Transverse colon (tissue), 4 donors: Measurements from ENCODE around the gene PDZD2. TPM values are rescaled to one million over a fixed set of nuclear protein-coding genes. Genes with fewer than 3 reads are reported as not detected.
"Not testable (repeated sequence)": the region's sequence is repeated elsewhere in the genome, so short reads cannot be mapped to it uniquely, and the experiment has no call there.

Experiments used
- DNase-seq: peaks from one replicate; pipeline ENCODE4 v3.0.0-alpha.2; 2019
- H3K27ac ChIP-seq, 4 donors: fragments of 200-600 bp; sonication (generic); 2 replicates each; pipeline ENCODE4 v1.5.1; 2016 to 2018; ENCODE audit warnings: inconsistent platforms in 4 of 4
- H3K27me3 ChIP-seq: fragments of 200-600 bp; sonication (generic); 2 replicates; pipeline ENCODE4 v1.5.1; 2017; ENCODE audit warnings: inconsistent platforms
- H3K36me3 ChIP-seq, 4 donors: fragments of 200-600 bp; sonication (generic); 2 replicates each; pipeline ENCODE4 v1.5.1; 2017 to 2019; ENCODE audit warnings: inconsistent platforms in 4 of 4
- H3K4me1 ChIP-seq, 4 donors: fragments of 200-600 bp; sonication (generic); 2 replicates each; pipeline ENCODE4 v1.5.1; 2017 to 2020; ENCODE audit warnings: inconsistent platforms in 4 of 4
- H3K4me3 ChIP-seq, 4 donors: fragments of 200-600 bp; sonication (generic); 1 replicate in 1 of 4; 2 replicates in 3 of 4; pipeline versions ENCODE4 v1.5.1 to v1.6.1; 2017 to 2019; ENCODE audit warnings: inconsistent platforms in 4 of 4
- H3K9me3 ChIP-seq, 2 donors: fragments of 200-600 bp; sonication (generic); 2 replicates each; pipeline ENCODE4 v1.5.1; 2017 to 2019; ENCODE audit warnings: inconsistent platforms in 2 of 2
- EP300 ChIP-seq: sonication (generic); formaldehyde crosslinking; IDR thresholded peaks from one replicate; pipeline ENCODE4 v1.6.1; 2017; ENCODE audit warnings: antibody characterized with exemption, low read depth
- POLR2A ChIP-seq: fragments of 450-650 bp; IDR thresholded peaks from one replicate; pipeline ENCODE4 v1.6.1; 2016; ENCODE audit warnings: antibody characterized with exemption, mild to moderate bottlenecking, moderate library complexity
- POLR2AphosphoS5 ChIP-seq, 3 donors: sonication (generic); formaldehyde crosslinking; IDR thresholded peaks; one replicate each; pipeline ENCODE4 v1.6.1; 2016; ENCODE audit warnings: antibody characterized with exemption in 3 of 3
- WGBS, 2 donors: methylation state at CpG; one replicate each; pipeline ENCODE4 v1.1.5; 2018; ENCODE audit warnings: low coverage in 1 of 2; 5-methylcytosine and 5-hydroxymethylcytosine counted together
- in situ Hi-C, 4 donors: fragments of 200-750 bp; cut with MboI; loops; one replicate each; pipeline versions ENCODE4 v1.15.0 to v1.15.1; 2017; ENCODE audit warnings: low sequenced_read_pairs in 3 of 4, low pct_ligation_motif_present in 1 of 4, low pct_unique_long_range_greater_than_20kb in 1 of 4
- intact Hi-C: fragments of 100-400 bp; cut with DNase I; formaldehyde crosslinking; loops from one replicate; pipeline ENCODE4 v1.15.1; 2023; ENCODE audit warnings: low total_unique reads
- total RNA-seq, 4 donors: library from RNA; depleted of rRNA; stranded (reverse); fragments of >200 nt; gene quantifications; one replicate each; pipeline ENCODE4 v1.1.0, GENCODE V29; 2016
- TF ChIP-seq, protein P1 (sequence below), 5 experiments: fragments of 200-600 bp in 3 of 5; fragments of 450-650 bp in 2 of 5; sonication (generic) in 3 of 5; IDR thresholded peaks; 1 replicate in 2 of 5; 2 replicates in 3 of 5; pipeline ENCODE4 v1.5.1; 2016 to 2017; ENCODE audit warnings: antibody characterized with exemption in 5 of 5, inconsistent platforms in 3 of 5, mild to moderate bottlenecking in 2 of 5, moderate library complexity in 1 of 5

The PDZD2 gene
- total RNA-seq, 4 donors from 2014 or later = 2.0 to 3.7 (median 2.8) TPM

DNA sequence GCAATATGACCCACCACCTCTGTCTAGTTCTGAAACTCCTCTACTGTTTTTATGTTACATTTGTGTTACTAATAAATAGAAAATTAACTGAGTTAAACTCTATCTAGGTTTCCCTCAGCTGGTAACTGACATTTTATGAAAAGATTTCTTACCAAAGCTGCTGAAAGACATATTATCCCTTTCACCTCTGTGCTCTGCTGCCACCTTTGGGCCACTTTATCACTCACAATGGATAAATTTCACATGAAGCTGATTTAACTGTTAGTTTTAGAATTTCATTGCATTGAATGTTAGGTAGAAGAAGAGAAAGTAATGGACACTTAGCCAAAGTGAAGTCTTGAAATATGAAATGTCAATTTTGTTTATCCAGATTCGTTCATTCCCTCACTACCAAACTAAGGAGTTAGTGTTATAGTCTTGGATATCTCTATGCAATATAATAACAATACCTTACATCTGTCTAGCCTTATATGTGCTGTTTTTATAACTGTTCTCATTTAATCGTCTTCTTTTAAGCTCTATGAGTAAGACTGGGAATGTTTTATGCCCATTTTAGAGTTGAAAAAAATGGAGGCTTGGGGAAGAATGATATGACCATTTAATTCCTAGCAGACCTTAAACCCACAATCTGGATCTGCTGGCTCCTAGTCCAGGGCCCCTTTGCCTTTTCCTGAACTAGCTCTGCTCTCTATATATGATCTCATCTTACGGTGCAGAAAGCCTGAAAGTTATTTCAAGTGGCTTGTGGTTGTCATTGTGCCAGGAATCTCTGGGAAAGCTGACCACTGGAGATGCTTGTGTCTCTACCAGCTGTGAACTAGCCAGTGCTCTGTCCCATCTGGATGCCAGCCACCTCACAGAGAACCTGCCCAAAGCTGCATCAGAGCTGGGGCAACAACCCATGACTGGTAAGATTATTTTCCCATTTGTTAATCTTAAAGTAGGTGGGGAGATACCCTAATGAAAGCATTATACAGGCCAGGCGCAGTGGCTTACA, 438.1 kb downstream of the PDZD2 start:
- TF ChIP-seq POLR2A = no peak
- no peak for TF ChIP-seq EP300
- TF ChIP-seq, protein P1, sequence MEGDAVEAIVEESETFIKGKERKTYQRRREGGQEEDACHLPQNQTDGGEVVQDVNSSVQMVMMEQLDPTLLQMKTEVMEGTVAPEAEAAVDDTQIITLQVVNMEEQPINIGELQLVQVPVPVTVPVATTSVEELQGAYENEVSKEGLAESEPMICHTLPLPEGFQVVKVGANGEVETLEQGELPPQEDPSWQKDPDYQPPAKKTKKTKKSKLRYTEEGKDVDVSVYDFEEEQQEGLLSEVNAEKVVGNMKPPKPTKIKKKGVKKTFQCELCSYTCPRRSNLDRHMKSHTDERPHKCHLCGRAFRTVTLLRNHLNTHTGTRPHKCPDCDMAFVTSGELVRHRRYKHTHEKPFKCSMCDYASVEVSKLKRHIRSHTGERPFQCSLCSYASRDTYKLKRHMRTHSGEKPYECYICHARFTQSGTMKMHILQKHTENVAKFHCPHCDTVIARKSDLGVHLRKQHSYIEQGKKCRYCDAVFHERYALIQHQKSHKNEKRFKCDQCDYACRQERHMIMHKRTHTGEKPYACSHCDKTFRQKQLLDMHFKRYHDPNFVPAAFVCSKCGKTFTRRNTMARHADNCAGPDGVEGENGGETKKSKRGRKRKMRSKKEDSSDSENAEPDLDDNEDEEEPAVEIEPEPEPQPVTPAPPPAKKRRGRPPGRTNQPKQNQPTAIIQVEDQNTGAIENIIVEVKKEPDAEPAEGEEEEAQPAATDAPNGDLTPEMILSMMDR (IDR thresholded peaks at IDR 0.05) = peak; percentile 53 to 66 (median 61)
- TF ChIP-seq POLR2AphosphoS5 (IDR thresholded peaks at IDR 0.05) = no peak
- no peak overlapping the region for H3K27ac ChIP-seq
- WGBS, 2 donors = 36 to 38% methylated on average over 4 of the region's 4 CpGs
- H3K4me3 ChIP-seq = no peak overlapping the region
- no peaks in the 10 kb centered on the region for H3K36me3 ChIP-seq
- H3K4me1 ChIP-seq = no peaks in the 10 kb centered on the region
- peak; percentile 27 for DNase-seq
- intact Hi-C loops (no loop called here), in situ Hi-C loops (loop anchor here (10.0 to 25.0 kb wide), 2 partner anchors 252 to 490 kb away; no protein-coding TSS in a partner anchor)
- no peaks in the 10 kb centered on the region for H3K9me3 ChIP-seq
- H3K27me3 ChIP-seq = no peaks in the 10 kb centered on the region

DNA sequence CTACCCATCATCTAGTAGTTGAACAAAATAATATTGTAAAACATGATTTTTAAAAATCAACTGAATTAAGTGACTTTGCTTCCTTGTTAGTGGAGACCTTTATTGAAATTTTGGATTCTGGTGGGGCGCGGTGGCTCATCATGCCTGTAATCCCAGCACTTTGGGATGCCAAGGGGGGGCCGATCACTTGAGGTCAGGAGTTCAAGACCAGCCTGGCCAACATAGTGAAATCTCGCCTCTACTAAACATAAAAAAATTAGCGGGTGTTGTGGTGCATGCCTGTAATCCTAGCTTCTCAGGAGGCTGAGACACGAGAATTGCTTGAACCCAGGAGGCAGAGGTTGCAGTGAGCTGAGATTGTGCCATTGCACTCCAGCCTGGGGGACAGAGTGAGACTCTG, 439.9 kb downstream of the PDZD2 start:
- WGBS, 2 donors = 86 to 90% methylated on average over 4 to 6 of the region's 6 CpGs
- DNase-seq, intact Hi-C loops, H3K36me3 ChIP-seq, H3K4me3 ChIP-seq, H3K27ac ChIP-seq, H3K9me3 ChIP-seq, H3K4me1 ChIP-seq, H3K27me3 ChIP-seq: not testable (repeated sequence)
- in situ Hi-C loops = loop anchor here (10.0 to 25.0 kb wide), 2 partner anchors 254 to 492 kb away; no protein-coding TSS in a partner anchor

DNA sequence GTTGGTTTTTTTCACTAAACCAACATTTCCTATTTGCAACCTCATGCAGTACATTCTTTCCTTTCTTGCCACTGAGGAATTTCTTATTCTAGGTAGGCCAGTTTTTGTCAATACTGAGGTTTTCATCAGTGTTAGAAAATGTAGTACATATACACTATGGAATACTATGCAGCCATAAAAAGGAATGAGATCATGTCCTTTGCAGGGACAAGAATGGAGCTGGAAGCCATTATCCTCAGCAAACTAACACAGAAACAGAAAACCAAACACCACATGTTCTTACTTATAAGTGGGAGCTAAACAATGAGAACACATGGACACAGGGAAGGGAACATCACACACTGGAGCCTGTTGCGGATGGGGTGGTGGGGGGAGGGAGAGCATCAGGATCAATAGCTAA, 441.6 kb downstream of the PDZD2 start:
- in situ Hi-C loops = loop anchor here in 3 of 4 donors (25.0 kb wide), 1 partner anchor 493 kb away; no protein-coding TSS in a partner anchor
- H3K27ac ChIP-seq, H3K4me1 ChIP-seq, DNase-seq, H3K27me3 ChIP-seq, H3K9me3 ChIP-seq, intact Hi-C loops, H3K36me3 ChIP-seq, H3K4me3 ChIP-seq: not testable (repeated sequence)
- 92% methylated on average over 1 of the region's 1 CpG; no CpG with 5 or more reads in 1 of the 2 donors for WGBS, 2 donors

DNA sequence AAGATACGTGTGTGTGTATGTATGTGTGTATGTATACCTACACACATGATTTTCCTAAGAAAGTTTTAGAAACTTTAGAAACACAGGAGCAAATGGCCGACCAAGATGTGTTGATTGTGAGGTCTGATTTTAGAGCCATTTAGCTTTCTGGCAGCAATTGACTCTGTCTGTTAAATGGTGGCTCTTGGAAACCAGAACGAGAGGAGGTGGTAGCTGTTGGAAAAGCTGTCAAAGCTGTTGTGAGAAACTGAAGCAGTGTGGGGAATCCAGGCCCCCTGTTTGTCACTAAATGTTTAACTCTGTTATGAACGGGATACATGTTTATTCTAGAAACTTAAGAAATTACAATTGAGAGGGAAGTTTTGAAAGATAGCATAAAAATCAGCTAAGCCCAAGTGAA, 443.8 kb downstream of the PDZD2 start:
- Histone ChIP-seq H3K4me3 (no peak overlapping the region), H3K27me3 (no peaks in the 10 kb centered on the region), H3K9me3 (no peaks in the 10 kb centered on the region), H3K36me3 (no peaks in the 10 kb centered on the region), H3K4me1 (no peaks in the 10 kb centered on the region), H3K27ac (no peak overlapping the region)
- intact Hi-C loops (no loop called here), in situ Hi-C loops (loop anchor here in 3 of 4 donors (25.0 kb wide), 1 partner anchor 495 kb away; no protein-coding TSS in a partner anchor)
- TF ChIP-seq POLR2A = no peak
- TF ChIP-seq, protein P1 (IDR thresholded peaks at IDR 0.05) = no peak
- TF ChIP-seq EP300 = no peak
- TF ChIP-seq POLR2AphosphoS5 (IDR thresholded peaks at IDR 0.05) = no peak
- WGBS, 2 donors = 72 to 76% methylated on average over 4 of the region's 4 CpGs
- no peak for DNase-seq

- in situ Hi-C loops (loop anchor here in 3 of 4 donors (25.0 kb wide), 1 partner anchor 497 kb away; no protein-coding TSS in a partner anchor), intact Hi-C loops (no loop called here)
- Histone ChIP-seq H3K4me1 (no peaks in the 10 kb centered on the region), H3K27ac (no peak overlapping the region), H3K9me3 (no peaks in the 10 kb centered on the region), H3K4me3 (no peak overlapping the region), H3K27me3 (no peaks in the 10 kb centered on the region), H3K36me3 (no peaks in the 10 kb centered on the region)
- TF ChIP-seq POLR2AphosphoS5 (IDR thresholded peaks at IDR 0.05) (no peak), POLR2A (no peak), EP300 (no peak)
- TF ChIP-seq, protein P1 (IDR thresholded peaks at IDR 0.05) = no peak
- WGBS, 2 donors = 90% methylated on average over 2 to 10 of the region's 10 CpGs
- no peak for DNase-seq
Observed at GRCh38 chr5:32083981-32084430, 445.1 kb downstream of the PDZD2 start.
